Activated CD4-positive, CD25-positive, alpha-beta regulatory T cell treated with anti-CD3 and anti-CD28 coated beads, Interleukin-2, amount 50 U/mL, for 16 hours (primary cell): ENCODE results near the gene CTTN.

Source experiments
- DNase-seq: peaks from one replicate; pipeline ENCODE4 v3.0.0-alpha.2; 2020; ENCODE audit warnings: low read depth, low spot score

Gene CTTN

DNA sequence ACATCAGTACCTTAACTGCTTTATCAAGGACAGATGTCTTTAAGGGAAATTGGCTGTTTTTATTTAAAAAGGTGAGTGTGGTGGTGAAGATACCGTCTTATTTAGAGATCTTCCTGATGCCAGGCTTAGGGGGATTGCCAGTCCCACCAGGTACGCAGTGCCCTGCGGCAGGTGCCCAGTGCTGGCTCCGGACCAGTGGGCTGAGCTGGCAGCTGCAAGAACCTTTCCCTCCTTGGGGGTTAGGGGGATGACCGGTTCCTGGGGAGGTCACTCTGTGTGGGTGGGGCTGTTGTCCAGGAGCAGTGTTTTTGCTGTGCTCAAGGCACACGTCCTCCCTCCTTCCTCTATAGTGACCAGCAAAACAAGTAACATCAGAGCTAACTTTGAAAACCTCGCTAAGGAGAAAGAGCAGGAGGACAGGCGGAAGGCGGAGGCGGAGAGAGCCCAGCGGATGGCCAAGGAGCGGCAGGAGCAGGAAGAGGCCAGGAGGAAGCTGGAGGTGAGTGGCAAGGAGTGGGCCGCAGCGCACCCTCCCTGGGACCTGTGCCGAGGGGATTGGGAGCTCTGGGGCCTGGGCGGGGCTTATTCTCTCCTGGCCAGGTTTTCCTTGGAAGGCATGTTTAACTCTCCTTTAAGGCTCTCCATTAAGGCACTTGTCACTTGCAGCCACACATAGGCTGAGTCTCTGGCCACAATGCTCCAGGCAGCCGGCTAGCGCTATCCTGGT is 30.5 kb downstream of the CTTN start:
- no peak for DNase-seq

DNA sequence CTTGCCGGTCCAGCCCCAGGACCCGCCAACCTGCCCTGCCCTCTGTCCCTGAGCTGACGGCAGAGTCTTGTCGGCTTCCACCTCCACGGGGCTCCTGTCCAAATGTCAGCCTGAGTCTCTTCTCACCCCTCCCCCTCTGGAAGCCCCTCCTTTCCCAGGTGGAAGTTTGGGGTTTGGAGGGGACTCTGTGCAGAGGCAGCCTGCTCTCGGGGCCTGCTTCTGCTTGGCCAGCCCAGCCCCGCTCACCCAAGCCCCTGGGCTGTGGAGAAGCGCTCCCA is 31.0 kb downstream of the CTTN start:
- no peak for DNase-seq

DNA sequence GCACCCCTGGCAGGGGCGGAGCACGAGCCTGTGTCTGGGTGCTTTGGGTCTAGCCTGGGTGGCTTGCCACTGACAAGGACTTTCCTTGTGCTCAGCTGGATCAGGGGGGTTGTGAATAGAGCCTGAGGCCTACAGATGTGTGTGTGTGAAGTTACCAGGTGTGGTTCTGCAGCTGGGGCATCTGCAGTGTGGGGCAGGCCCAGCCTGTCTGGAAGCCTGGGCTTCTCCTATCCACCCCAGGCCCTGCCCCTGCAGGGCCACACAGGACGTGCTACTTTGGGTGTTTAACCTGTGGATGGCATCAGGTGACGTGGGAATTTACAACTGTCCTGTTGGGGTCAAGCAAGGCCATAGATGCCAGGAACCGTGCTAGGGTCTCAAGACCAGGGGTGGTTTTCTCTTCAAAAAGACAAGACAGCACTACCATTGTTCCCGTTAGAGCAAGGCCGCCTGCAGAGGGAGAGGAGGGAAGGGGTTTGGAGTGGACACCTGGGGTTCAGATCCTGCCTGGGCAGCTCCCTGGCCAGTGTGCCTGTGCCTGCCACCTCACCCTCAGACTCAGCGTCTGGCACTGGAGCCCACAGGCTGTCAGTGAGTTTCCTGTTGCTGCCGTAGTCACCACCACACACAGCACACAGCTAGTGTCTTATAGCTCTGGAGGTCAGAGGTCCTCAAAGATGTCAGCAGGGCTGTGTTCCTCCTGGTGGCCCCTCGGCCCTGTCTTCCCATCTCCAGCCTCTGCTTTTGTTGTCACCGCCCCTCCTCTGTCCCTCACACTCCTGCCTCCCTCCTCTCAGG is 31.6 kb downstream of the CTTN start:
- no peak for DNase-seq

DNA sequence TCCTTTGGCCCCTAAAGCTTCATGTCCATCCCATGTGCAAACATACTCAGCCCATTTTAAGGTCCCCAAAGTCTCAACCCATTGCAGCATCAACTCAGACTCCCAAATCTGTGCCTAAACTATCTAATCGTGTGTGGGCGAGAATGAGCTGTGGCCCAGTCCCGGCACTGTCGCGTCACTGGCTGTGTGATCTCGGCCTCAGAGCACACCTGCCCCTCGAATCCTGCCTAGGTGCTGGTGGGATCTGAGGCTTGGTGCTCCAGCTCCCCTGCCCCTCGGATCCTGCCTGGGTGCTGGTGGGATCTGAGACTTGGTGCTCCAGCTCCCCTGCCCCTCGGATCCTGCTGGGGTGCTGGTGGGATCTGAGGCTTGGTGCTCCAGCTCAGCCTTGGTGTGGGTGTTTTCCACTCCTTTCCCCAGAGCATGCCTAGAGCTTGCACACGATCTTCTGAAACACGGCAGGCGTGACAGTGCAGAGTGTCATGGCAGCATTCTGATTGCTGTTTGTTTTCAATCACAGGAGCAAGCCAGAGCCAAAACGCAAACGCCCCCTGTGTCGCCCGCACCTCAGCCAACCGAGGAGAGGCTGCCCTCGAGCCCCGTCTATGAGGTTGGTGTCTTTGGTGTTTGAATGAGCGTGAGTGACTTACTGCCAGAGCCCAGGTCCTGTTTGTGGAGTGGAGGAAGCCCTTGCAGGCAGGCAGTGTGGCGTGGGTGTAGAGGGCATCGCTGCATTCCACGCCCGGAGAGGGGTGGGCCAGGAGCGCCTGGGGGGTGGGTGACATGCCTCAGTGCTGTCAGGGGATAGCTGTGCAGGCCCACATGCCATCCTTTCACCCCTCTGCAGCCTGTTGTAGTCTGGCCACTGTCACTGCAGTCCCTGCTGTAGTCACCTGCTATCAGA is 32.6 kb downstream of the CTTN start:
- no peak for DNase-seq

DNA sequence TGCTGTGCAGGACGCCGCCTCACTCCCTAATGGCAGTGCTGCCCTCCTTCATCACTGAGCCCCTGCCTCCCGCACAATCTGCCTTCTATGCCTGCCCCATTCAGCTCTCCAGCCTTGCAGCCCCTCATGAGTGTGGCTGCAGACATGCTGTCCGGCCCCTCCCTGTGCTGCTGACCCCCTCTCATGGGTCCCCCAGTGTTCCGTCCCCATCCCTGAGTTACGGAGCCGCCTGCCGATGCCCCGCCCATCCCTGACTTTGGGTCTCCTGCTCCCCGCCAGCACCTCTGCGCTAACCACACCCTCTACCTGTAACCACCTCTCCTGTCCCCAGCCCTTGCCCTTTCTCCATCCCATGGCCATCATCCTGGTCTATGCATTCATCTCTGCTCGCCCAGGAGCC is 33.3 kb downstream of the CTTN start:
- DNase-seq = no peak

DNA sequence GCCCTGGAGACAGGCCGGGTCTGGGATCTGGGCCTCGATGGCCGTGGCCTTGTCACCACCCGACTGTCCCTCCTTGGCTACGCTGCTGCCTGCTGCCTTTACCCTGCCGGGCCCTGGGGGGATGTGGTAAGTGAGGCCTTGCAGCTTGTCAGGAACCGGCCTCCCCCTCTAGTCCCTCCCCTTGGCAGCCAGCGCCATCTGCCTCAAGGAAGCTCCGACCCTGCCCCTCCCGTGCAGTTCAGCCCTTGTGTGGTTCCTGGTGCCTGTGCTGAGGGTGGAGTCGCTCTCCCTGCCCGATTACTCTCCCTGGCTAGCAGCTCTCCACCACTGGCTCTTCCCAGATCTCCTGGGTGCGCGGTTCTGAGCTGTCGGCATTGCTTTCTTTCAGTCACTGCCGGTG is 33.7 kb downstream of the CTTN start:
- DNase-seq = no peak

DNA sequence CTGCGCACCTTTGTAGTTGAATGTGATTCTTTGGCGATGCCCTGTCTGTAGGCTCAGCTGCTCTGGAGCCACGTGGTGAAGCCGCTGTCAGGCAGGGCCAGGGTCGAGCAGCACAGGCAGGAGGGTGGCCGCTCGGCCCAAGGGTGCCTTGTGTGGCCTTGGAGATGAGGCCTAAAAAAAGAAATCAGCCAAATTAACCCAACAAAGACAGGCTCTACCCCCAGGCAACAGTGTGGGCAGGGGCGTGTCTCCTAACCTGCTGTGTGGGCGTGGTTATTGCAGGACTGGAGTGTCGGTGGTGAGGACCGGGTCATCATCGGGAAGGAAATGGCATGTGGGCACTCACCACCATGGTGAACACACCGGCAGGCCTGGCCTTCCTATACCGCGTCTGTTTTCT is 34.3 kb downstream of the CTTN start:
- DNase-seq = no peak

DNA sequence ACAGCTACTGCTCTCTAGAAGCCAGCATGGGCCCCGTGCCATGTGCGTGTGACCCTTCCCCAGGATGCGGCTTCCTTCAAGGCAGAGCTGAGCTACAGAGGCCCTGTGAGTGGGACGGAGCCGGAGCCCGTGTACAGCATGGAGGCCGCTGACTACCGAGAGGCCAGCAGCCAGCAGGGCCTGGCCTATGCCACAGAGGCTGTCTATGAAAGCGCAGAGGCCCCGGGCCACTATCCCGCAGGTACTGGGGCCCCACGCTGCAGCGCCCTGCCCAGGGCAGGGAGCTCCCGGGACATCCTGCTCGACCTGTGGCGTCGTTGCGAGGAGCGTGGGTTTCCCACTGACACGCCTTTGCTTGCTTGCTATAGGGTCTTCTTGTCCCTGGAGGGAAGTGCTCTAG is 34.7 kb downstream of the CTTN start:
- no peak for DNase-seq

DNA sequence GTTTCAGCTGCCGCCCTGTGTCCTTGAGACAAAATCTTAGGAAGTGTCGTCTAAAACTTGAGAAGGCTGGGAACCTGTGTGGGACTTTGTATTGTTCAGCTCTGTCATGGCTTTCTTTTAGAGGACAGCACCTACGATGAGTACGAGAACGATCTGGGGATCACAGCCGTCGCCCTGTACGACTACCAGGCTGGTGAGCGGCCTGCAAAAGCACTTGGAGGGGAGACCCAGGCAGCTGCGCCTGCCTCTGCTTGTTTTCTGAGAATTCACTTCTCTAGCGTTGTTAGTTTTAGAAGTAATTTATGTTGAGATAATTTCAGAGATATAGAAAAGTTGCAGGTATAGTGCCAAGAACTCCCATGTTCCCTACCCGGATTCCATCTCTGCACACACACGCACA is 35.2 kb downstream of the CTTN start:
- no peak for DNase-seq

DNA sequence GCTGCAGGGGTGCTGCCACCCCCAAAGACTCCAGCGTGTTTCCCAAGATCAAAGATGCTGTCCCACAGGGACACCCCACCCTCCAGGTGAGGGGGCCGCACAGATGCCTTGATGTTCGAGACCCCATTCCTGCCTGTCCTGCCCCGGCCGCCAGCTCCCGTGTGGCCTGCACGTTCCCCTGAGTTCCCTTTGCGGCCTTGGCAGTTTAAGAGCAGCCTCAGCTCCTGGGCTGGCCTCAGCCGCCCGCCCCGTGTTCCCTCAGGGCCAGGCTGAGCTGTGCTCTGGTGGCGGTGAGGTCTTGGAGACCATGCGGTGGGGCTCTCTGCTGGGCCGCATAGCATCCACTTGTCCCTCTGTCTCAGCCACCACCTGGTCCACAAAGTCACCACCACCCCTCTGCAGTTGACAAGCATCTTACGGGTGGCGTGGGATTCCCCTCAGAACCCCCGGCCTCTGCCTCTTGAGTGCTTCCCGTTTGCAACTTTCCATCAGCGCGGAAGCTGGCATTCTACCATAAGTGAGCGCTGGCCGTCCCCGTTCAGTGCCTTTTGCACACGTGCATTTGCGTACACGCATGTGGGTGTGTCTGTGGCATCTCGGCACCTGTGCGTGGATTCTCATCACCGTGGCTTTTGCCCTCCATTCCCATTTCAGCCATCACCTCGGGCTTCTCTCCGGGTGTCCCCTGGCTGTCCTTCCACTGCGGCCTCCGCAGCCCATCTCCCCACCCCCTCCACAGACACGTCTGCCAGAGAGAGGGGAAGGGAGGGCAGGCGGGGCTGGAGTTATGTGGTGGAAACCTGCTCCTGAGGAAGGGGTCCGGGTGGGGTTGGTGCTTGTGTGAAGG is 35.9 kb downstream of the CTTN start:
- no peak for DNase-seq

DNA sequence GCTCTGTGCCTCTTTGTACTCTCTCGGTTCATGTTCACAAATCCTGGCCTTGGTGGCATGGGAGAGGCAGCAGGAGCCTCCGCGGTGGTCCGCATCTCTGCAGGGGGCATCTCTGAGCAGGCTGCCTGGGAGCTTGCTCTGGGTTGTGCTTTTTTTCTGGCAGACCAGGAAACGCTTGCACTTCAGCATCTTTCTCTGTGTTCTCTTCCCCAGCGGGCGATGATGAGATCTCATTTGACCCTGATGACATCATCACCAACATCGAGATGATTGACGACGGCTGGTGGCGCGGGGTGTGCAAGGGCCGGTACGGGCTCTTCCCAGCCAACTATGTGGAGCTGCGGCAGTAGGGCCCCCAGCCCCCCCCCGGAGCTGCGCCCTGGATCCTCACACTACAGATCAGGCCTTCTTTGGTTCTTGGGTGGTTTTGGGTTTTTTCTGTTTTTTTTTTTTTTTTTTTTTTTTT is 36.5 kb downstream of the CTTN start:
- DNase-seq = no peak

DNA sequence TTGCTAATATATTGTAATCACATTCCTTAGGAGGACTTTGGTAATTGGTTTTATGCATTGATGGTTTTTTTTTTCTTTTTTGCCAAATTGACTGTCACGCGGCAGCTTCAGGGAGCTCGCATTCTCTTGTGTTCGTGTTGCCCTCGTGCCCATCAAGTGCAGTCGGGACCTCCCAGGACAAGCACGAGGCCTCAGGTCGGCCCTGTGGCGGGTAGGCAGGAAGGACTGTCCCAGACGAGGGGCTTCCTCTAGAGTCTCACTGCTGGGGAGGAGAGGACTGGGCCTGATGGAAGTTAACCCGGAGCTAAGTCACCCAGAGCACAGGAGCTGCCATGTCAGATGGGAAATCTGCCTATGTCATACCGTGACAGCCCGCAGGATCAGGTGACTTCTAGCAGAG is 37.0 kb downstream of the CTTN start:
- DNase-seq = no peak

DNA sequence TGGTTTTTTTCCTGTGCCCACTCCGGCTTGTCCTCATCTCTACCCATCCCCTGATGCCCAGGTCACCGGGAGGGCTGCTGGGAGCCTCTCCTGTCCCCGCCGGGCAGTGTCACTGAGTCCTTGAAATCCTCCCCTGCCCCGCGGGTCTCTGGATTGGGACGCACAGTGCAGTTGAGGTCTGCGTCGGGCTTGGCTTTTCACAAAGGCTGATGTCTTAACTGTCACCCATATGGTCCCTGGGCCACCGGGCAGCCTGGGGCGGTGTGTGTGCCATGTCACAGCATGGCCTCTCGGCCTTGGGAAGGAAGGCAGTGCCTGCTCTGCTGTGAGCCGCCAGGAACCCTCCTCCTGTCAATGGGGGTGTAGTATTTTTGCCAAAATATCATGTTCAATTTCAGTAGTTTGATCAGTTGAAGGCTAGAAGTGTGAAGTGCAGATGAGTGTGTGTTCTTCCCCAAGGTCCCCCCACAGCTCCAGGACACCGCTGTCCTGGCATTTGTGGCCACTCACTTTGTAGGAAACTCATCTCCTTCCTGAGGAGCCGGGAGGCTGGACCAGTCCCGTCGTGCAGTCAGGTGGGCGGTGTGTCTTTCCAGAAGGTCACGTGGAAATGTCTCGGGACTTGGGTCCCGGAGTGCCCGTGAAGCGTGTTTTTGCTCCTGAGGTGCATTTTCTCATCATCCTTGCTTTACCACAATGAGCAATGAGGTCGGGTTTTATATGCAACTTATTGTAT is 37.6 kb downstream of the CTTN start:
- no peak for DNase-seq

DNA sequence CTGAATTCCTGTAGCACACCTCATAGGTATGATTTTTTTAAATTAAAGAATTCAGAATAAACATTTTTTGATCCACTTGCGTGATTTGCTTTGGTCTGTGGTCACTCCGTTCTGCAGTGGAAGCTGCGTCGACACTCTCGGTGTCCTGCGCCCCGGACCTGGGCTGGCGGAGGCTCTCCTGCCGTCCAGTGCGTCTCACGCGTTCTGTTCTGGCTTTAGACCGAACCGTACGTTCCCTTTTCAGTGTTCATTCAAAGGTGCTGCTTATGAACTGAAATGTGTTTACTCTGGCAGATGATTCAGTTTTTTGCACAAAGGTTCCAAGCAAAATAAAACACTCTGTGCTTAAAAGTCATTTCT is 38.2 kb downstream of the CTTN start:
- no peak for DNase-seq

DNA sequence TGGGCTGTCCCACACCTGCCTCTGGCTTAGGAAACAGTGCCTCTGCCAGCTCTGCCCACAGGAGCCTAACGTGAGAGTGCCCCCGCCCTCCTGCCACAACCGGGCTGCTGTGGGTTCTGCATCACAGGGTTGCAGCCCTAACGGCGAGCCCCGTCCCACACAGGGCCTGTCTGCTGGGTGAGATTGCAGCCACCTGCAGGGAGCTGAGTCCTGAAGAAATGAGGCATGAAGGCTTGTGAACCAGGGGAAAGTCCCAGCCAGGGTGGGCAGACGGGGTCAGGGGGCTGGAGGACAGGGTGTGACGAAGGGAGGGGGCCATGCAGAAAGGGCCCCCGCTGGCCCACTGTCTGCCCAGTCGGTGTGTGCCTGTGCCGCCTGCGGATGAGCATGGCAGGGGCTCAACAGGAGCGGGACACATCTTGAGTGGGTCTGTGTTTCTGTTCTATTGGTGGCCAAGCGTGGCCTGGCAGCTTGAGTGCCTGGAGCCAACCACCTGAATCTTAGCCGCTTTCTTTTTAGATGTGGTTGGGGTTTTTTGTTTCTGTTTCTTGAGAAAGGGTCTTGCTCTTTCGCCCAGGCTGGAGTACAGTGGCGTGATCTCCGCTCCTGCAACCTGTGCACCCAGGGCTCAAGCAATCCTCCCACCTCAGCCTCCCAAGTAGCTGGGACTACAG is 38.9 kb downstream of the CTTN start:
- no peak for DNase-seq

DNA sequence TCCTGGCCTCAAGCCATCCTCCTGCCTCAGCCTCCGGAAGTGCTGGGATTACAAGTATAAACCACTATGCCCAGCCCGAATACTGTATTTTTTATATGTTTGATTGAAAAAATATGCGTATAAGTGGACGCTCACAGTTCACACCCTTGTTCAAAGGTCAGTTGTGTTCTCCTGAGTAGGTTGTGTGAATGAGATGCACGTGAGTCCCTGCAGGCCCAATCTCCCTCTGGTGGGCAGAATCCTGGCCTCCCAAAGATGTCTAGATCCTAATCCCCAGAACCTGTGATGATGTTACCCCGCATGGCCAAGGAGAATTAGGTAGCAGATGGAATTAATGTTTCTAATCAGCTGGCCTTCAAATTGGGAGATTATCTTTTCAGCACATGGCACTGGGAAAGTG is 41.9 kb downstream of the CTTN start:
- no peak for DNase-seq

DNA sequence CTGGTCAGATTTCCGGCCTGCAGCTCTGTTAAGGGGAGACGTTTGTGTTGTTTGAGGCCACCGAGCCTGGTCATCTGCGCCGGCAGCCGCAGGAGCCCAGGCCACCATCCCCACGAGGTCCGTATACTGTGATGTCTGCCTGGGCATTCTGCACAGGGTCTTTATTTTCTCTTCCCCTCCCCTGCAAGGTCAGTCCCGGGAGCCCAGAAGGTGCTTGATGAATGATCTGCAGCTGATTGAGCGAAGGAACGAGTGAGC is 45.4 kb downstream of the CTTN start:
- no peak for DNase-seq

DNA sequence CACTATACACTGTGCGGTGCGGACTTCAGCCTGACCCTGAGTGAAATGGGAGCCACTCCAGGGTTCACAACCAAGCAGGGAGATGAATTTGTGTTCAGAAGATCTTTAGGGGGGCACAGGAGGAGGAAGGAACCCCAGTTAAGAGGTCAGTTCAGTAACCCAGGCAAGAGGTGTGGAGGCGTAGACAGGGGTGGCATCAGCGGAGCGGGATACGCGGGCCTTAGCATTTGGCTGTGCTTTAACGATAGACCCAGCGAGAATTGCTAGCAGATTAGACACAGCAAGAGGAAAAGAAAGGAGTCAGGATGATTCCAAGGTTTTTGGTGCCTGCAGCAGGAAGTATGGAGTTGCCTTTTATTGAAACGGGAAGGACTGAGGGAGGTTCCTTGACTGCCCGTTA is 46.8 kb downstream of the CTTN start:
- DNase-seq = no peak

DNA sequence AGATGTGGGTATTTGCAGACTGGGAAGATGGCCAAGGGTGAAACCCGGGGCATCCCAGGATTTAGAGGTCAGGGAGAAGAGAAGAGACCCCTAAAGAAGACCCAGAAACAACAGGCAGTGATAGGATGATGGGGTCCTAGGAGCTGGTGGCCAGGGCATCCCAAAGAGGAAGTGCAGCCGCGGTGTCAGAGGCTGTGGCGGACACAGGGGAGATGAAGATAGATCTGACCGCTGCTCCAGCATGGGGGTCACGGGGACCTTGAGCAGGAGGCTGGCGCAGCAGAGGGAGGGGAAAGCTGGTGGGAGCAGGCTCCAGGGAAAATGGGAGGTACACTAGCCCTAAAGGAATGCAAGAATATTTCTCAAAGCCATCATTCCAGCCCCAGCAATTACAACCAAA is 47.3 kb downstream of the CTTN start:
- no peak for DNase-seq

DNA sequence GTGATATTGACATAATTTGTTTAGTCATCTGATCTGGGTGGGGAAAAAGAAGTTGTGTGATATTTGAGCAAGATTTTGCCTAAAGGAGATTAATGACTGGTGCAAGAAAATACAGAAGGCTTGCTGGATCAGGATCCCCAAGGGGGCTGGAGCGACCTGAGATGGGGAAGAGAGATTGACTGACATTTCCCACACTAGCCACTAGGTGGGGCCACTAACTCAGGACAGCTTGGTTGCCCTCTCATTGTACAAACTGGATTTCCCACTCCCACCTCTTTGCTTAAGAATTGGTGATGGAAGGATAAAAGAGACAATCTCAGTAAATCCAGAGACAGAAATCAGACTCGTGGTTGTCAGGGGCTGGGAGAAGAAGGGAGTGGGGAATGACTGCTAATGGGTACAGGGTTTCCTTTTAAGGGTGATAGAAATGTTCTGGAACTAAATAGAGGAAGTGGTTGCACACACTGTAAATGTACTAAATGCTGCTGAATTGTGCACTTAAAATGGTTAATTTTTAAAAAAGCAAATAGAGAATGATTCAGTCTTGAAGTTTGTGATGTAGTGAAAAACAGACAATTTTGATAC is 50.7 kb downstream of the CTTN start:
- no peak for DNase-seq
